Measurements from ENCODE around the gene PRR5. TPM values are rescaled to one million over a fixed set of nuclear protein-coding genes. Genes with fewer than 3 reads are reported as not detected.

The PRR5 gene
- total RNA-seq, 4 donors from 2014 or later = 22.2 to 51.5 (median 31.6) TPM

DNA sequence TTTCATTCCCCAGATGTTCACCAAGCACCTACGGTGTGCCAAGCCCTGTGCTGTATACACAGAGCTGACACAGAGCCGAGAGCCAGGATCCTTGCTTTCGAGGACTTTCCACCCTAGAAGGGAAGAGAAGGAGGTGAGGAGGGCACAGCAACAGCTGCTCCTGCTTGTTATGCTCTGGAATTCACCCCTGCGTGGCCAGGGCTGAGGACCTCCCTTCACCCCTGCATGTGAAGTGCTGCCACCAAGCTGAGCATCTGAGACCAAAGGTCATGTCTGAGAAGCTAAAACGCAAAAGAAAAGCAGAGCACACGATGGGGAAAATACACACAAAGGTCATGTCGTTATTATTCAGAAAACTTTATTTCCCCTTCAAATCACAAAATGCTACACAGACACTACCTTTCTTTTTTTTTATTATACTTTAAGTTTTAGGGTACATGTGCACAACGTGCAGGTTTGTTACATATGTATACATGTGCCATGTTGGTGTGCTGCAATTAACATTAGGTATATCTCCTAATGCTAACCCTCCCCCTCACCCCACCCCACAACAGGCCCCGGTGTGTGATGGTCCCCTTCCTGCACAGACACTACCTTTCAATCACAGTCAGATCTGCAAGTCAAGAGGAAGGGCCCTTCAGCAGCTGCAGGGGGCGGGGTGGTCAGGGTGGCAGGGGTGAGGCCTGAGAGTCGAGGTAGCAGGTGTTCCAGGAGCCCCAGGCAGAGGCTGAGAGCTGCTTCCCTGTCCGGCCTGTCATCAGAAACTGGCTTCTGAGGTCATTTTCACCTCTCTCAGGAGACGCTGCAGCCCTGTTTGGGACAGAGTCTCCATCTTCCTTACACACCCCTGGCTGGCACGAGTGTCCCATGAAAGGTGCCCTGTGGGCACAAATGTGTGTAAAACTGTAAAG is 40.1 kb upstream of the PRR5 start:
- DNase-seq (ENCODE audit: low spot score) (no peak), ATAC-seq (ENCODE audit: low FRiP score) (no peak)
- TF ChIP-seq, protein P1, sequence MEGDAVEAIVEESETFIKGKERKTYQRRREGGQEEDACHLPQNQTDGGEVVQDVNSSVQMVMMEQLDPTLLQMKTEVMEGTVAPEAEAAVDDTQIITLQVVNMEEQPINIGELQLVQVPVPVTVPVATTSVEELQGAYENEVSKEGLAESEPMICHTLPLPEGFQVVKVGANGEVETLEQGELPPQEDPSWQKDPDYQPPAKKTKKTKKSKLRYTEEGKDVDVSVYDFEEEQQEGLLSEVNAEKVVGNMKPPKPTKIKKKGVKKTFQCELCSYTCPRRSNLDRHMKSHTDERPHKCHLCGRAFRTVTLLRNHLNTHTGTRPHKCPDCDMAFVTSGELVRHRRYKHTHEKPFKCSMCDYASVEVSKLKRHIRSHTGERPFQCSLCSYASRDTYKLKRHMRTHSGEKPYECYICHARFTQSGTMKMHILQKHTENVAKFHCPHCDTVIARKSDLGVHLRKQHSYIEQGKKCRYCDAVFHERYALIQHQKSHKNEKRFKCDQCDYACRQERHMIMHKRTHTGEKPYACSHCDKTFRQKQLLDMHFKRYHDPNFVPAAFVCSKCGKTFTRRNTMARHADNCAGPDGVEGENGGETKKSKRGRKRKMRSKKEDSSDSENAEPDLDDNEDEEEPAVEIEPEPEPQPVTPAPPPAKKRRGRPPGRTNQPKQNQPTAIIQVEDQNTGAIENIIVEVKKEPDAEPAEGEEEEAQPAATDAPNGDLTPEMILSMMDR (IDR thresholded peaks at IDR 0.05) = no peak

- TF ChIP-seq, protein P1 (IDR thresholded peaks at IDR 0.05) = no peak
- ATAC-seq (ENCODE audit: low FRiP score) (no peak), DNase-seq (ENCODE audit: low spot score) (no peak)
These were observed 38.6 kb upstream of the PRR5 start for GRCh38 chr22:44663256-44663999.

GRCh38 chr22:44664149-44664548 is 37.9 kb upstream of the PRR5 start:
- ATAC-seq (ENCODE audit: low FRiP score) = peak; percentile 7
- TF ChIP-seq, protein P1 (IDR thresholded peaks at IDR 0.05) = no peak
- DNase-seq (ENCODE audit: low spot score) = no peak

DNA sequence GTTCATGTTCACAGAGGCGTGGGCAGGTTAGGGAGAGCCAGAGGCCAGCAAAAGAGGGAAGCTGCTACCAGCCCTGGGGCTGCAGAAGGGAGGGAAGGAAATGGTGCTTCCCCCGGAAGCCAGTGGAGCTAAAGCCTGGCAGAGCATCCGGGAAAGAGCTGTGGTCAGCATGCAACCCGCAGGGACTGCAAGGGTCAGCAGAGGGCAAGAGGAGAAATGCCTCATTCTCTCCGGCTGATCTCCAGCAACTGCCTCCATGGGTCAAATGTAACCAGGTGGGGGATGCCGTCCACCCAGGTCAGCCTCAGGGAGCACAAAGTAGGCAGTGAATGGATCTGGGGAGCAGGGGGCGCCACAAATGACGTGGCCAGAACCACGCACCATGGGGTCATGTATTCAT is 36.9 kb upstream of the PRR5 start:
- ATAC-seq (ENCODE audit: low FRiP score) = no peak
- TF ChIP-seq, protein P1 (IDR thresholded peaks at IDR 0.05) = no peak
- no peak for DNase-seq (ENCODE audit: low spot score)

DNA sequence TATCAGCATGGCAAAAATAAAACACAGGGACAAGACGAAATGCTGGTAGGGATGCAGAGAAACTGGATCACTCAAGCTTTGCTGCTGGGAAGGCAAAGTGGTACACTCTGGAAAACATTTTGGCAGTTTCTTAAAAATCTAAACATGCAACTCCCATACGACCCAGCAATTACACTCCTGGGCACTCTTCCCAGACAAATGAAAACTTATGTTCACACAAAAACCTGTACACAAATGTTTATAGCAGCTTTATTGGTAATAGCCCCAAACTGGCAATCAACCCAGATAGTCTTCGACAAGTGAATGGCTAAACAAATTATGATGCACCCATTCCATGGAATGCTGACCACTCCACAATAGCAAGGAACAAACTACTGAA is 35.8 kb upstream of the PRR5 start:
- TF ChIP-seq, protein P1 (IDR thresholded peaks at IDR 0.05) = no peak
- DNase-seq (ENCODE audit: low spot score) (no peak), ATAC-seq (ENCODE audit: low FRiP score) (no peak)

DNA sequence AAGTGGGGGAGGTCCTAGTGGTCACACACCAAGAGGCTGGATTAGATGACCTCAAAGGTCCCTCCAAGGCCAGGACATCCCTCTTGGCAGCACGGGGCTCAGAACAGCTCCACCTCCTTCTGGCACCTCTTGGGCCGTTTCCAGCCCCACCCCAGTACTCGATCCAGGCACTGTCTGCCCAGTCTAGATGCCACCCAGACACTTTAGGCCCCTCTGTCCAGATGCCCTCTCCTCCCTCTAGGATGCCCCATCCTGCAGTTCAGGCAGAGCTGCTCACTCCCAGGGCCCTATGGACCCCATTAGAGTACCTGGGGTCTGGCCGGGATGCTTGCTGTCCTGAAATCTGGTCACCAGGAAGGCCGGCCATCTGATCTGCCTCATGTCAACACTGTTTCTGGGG is 34.7 kb upstream of the PRR5 start:
- DNase-seq (ENCODE audit: low spot score) = no peak
- TF ChIP-seq, protein P1 (IDR thresholded peaks at IDR 0.05) = no peak
- no peak for ATAC-seq (ENCODE audit: low FRiP score)
